SK-N-SH (cell line): ENCODE results near the gene PRDM5. TPM values are rescaled to one million over a fixed set of nuclear protein-coding genes. Genes with fewer than 3 reads are reported as not detected.

Experiments
- CTCF ChIA-PET: fragments of 300-600, 350-600 bp; formaldehyde crosslinking; extraction: SDS; loops from one replicate; lab custom pipeline; 2021; lab: Yijun Ruan, JAX
- POLR2A ChIA-PET: fragments of 350-600 bp; sonication (Branson Sonifier 250); formaldehyde crosslinking; extraction: SDS; loops from one replicate; lab custom pipeline; 2020; ENCODE audit warnings: antibody characterized with exemption, inconsistent platforms; lab: Yijun Ruan, JAX
- DNase-seq: peaks from one replicate; pipeline ENCODE4 v3.0.0; 2012
- H2AFZ ChIP-seq: fragments of 200-600 bp; sonication (generic); 2 replicates; pipeline ENCODE4 v1.8.1; 2016; ENCODE audit warnings: antibody characterized with exemption, mild to moderate bottlenecking, low read depth
- H3F3A ChIP-seq: fragments of 200-600 bp; sonication (generic); replicated peaks from 2 replicates; pipeline ENCODE3; 2016; ENCODE audit warnings: antibody characterized with exemption, mild to moderate bottlenecking; ENCODE audit not compliant: insufficient read depth
- H3K27ac ChIP-seq, 2 experiments: fragments of 200-500 bp in 1 of 2; fragments of 200-600 bp in 1 of 2; sonication (Bioruptor generic) in 1 of 2; sonication (generic), shearing (Covaris generic) in 1 of 2; 2 replicates each; pipeline versions ENCODE4 v1.5.1 to v1.6.1; 2014 to 2016; ENCODE audit warnings: low read depth in 2 of 2, inconsistent platforms in 1 of 2, low read length in 1 of 2, mild to moderate bottlenecking in 1 of 2, mixed read lengths in 1 of 2
- H3K27me3 ChIP-seq: fragments of 200-600 bp; sonication (generic), shearing (Covaris generic); 2 replicates; pipeline ENCODE4 v1.6.1; 2016; ENCODE audit warnings: mixed run types; ENCODE audit not compliant: insufficient read depth
- H3K36me3 ChIP-seq, 2 experiments: fragments of 200-500 bp in 1 of 2; fragments of 200-600 bp in 1 of 2; sonication (Bioruptor generic) in 1 of 2; sonication (generic) in 1 of 2; replicated peaks in 1 of 2; 2 replicates each; pipeline versions ENCODE3 to v1.5.1; 2014 to 2016; ENCODE audit warnings: low read length in 1 of 2, mild to moderate bottlenecking in 1 of 2; ENCODE audit not compliant: insufficient read depth in 2 of 2, control insufficient read depth in 1 of 2
- H3K4me1 ChIP-seq, 2 experiments: fragments of 200-500 bp in 1 of 2; fragments of 200-600 bp in 1 of 2; sonication (Bioruptor generic) in 1 of 2; sonication (generic), shearing (Covaris generic) in 1 of 2; 2 replicates each; pipeline versions ENCODE4 v1.5.1 to v1.6.1; 2014 to 2016; ENCODE audit warnings: low read depth in 1 of 2, low read length in 1 of 2, mixed run types in 1 of 2; ENCODE audit not compliant: insufficient read depth in 2 of 2, control insufficient read depth in 1 of 2
- H3K4me2 ChIP-seq: fragments of 200-600 bp; sonication (generic), shearing (Covaris generic); 2 replicates; pipeline ENCODE4 v1.6.1; 2017; ENCODE audit warnings: mixed run types
- H3K4me3 ChIP-seq, 2 experiments: fragments of 200-500 bp in 1 of 2; fragments of 200-600 bp in 1 of 2; sonication (Bioruptor generic) in 1 of 2; sonication (generic), shearing (Covaris generic) in 1 of 2; 2 replicates each; pipeline versions ENCODE4 v1.5.1 to v1.8.1; 2014 to 2016; ENCODE audit warnings: low read depth in 2 of 2, inconsistent platforms in 1 of 2, low read length in 1 of 2, mild to moderate bottlenecking in 1 of 2, mixed read lengths in 1 of 2, moderate library complexity in 1 of 2
- H3K79me2 ChIP-seq: fragments of 200-600 bp; sonication (generic); 2 replicates; pipeline ENCODE4 v1.8.1; 2017; ENCODE audit warnings: mild to moderate bottlenecking; ENCODE audit not compliant: insufficient read depth
- H3K9ac ChIP-seq: fragments of 200-600 bp; sonication (generic); 2 replicates; pipeline ENCODE4 v1.6.1; 2017; ENCODE audit warnings: mixed run types
- H3K9me2 ChIP-seq: fragments of 200-600 bp; sonication (generic); 2 replicates; pipeline ENCODE4 v1.6.1; 2017; ENCODE audit warnings: mixed run types
- H3K9me3 ChIP-seq: fragments of 200-600 bp; sonication (generic); 2 replicates; pipeline ENCODE4 v1.6.1; 2017; ENCODE audit warnings: mixed run types, mild to moderate bottlenecking, moderate library complexity
- H4K20me1 ChIP-seq: fragments of 200-600 bp; sonication (generic); 2 replicates; pipeline ENCODE4 v1.6.1; 2017; ENCODE audit warnings: mild to moderate bottlenecking, mixed run types; ENCODE audit not compliant: insufficient read depth
- FOSL2 ChIP-seq: IDR thresholded peaks from 2 replicates; pipeline ENCODE4 v1.4.0; 2012; ENCODE audit warnings: low read depth, mild to moderate bottlenecking, moderate library complexity, borderline replicate concordance
- FOXJ3 ChIP-seq: sonication (generic); formaldehyde crosslinking; IDR thresholded peaks from 2 replicates; pipeline ENCODE4 v1.5.1; 2020; ENCODE audit warnings: mild to moderate bottlenecking, missing genetic modification reagents
- FOXM1 ChIP-seq: IDR thresholded peaks from 2 replicates; pipeline ENCODE4 v1.4.0; 2012; ENCODE audit warnings: low read depth, mild to moderate bottlenecking
- GATA2 ChIP-seq: sonication (generic); formaldehyde crosslinking; IDR thresholded peaks from 2 replicates; pipeline ENCODE4 v1.5.0; 2020; ENCODE audit warnings: mild to moderate bottlenecking, missing genetic modification reagents
- NRF1 ChIP-seq: IDR thresholded peaks from 2 replicates; pipeline ENCODE4 v1.6.1; 2012; ENCODE audit warnings: low read depth, mild to moderate bottlenecking, low read length
- RCOR1 ChIP-seq: fragments of 150-350 bp; IDR thresholded peaks from 2 replicates; pipeline ENCODE4 v1.6.1; 2017; ENCODE audit warnings: antibody characterized with exemption, low read length
- REST ChIP-seq: IDR thresholded peaks from 2 replicates; pipeline ENCODE4 v1.6.1; 2012; ENCODE audit warnings: mild to moderate bottlenecking, low read depth, low read length, moderate library complexity
- RXRA ChIP-seq: IDR thresholded peaks from 2 replicates; pipeline ENCODE4 v1.4.0; 2012; ENCODE audit warnings: low read depth, mild to moderate bottlenecking, borderline replicate concordance
- TCF12 ChIP-seq: IDR thresholded peaks from 2 replicates; pipeline ENCODE4 v1.4.0; 2012
- WGBS: methylation state at CpG from one replicate; pipeline ENCODE4 v1.1.6; 2017; ENCODE audit warnings: low lambda C conversion rate; 5-methylcytosine and 5-hydroxymethylcytosine counted together
- polyA plus RNA-seq, 3 experiments: library from polyadenylated mRNA; depleted of rRNA; stranded (reverse); fragments of >200 nt; gene quantifications; 2 replicates each; pipeline ENCODE4 v1.2.3, GENCODE V29; 2012
- TF ChIP-seq, protein P1 (sequence below): fragments of 150-350 bp; IDR thresholded peaks from 2 replicates; pipeline ENCODE4 v1.6.1; 2016; ENCODE audit warnings: mild to moderate bottlenecking, low read depth, low read length
- TF ChIP-seq, protein P2 (sequence below): fragments of 200-600 bp; sonication (generic); IDR thresholded peaks from 2 replicates; pipeline ENCODE4 v1.6.1; 2017; ENCODE audit warnings: antibody characterized with exemption, mild to moderate bottlenecking, moderate library complexity

PRDM5 gene
- polyA plus RNA-seq, 1 of the 3 experiments (the other 2 are of a cell fraction), result 3.8 TPM

DNA sequence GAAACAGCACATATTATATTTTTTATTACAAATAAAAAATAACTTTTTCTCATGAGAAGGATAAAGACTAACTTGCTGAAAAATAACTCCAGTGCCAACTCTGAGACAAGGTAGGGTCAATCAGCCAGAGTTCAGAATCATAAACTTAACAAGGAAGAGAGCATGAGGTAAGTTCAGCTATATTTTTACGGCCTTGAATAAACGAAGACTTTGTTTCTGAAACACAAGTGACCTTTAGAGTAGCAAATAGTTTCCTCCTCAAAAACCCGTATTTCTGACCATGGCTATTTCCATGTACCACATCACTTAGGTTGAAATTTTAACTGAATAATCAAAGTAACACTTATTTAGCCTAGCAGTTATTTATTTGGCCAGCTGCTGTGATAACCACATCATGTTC, 45.5 kb downstream of the PRDM5 start (continued):
- TF ChIP-seq REST (no peak), FOXJ3 (no peak)

- CTCF ChIA-PET, result interaction anchor here (0.8 to 1.5 kb wide), 4 partner anchors 11 to 154 kb away, joined by 3 to 4 read pairs (median 3); no protein-coding TSS in a partner anchor
- Histone ChIP-seq H3K9me2 (no peaks in the 10 kb centered on the region), H3K4me3 (no peak overlapping the region), H3K27me3 (no peaks in the 10 kb centered on the region), H3K4me2 (no peak overlapping the region), H3K79me2 (no peaks in the 10 kb centered on the region), H2AFZ (no peak overlapping the region), H3K9ac (no peak overlapping the region), H4K20me1 (no peaks in the 10 kb centered on the region), H3K4me1 (peaks cover 0 to 5% of the 10 kb centered on the region in 2 experiments; a peak in 1 of 4 replicates), H3K9me3 (no peaks in the 10 kb centered on the region), H3F3A (no peaks in the 10 kb centered on the region), H3K27ac (no peak overlapping the region), H3K36me3 (no peaks in the 10 kb centered on the region)
- no peak for DNase-seq
- POLR2A ChIA-PET, result interaction anchor here (0.6 kb wide), 1 partner anchor 135 kb away, joined by 3 read pairs; no protein-coding TSS in a partner anchor
- TF ChIP-seq RCOR1 (no peak), FOSL2 (no peak), FOXM1 (no peak), NRF1 (no peak), FOXJ3 (no peak)
- TF ChIP-seq, protein P1, sequence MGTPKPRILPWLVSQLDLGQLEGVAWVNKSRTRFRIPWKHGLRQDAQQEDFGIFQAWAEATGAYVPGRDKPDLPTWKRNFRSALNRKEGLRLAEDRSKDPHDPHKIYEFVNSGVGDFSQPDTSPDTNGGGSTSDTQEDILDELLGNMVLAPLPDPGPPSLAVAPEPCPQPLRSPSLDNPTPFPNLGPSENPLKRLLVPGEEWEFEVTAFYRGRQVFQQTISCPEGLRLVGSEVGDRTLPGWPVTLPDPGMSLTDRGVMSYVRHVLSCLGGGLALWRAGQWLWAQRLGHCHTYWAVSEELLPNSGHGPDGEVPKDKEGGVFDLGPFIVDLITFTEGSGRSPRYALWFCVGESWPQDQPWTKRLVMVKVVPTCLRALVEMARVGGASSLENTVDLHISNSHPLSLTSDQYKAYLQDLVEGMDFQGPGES, result no peak
- 92% methylated on average over 3 of the region's 4 CpGs for WGBS
Observed at GRCh38 chr4:120874792-120875774, 47.4 kb downstream of the PRDM5 start.

DNA sequence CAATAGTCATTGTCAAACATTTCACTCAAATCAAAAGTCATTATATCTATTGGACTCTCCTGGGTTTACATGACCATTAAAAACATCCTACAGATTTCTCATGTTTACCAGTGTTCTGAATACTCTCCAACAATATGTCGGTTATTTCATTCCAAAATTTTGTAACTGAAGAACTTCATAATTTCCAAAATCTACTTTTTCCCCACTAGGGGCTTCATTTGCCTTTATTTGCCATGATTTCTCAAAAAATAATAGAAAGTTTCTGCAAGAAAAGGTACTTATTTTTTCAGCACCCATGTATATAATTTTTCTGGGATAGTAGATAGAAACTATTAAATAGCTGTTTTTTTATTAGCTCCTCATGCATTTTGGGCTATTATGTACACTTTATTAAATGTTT, 49.0 kb downstream of the PRDM5 start:
- no peak for DNase-seq
- TF ChIP-seq, protein P2, sequence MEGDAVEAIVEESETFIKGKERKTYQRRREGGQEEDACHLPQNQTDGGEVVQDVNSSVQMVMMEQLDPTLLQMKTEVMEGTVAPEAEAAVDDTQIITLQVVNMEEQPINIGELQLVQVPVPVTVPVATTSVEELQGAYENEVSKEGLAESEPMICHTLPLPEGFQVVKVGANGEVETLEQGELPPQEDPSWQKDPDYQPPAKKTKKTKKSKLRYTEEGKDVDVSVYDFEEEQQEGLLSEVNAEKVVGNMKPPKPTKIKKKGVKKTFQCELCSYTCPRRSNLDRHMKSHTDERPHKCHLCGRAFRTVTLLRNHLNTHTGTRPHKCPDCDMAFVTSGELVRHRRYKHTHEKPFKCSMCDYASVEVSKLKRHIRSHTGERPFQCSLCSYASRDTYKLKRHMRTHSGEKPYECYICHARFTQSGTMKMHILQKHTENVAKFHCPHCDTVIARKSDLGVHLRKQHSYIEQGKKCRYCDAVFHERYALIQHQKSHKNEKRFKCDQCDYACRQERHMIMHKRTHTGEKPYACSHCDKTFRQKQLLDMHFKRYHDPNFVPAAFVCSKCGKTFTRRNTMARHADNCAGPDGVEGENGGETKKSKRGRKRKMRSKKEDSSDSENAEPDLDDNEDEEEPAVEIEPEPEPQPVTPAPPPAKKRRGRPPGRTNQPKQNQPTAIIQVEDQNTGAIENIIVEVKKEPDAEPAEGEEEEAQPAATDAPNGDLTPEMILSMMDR, result peak; percentile 49
- TF ChIP-seq GATA2 (CRISPR knock-in tag) (no peak), RCOR1 (no peak), RXRA (no peak), TCF12 (no peak)
- CTCF ChIA-PET, result interaction anchor here (0.6 to 1.5 kb wide), 3 partner anchors 10 to 46 kb away, joined by 3 read pairs; no protein-coding TSS in a partner anchor

More for the DNA sequence above, 49.0 kb downstream of the PRDM5 start:
- Histone ChIP-seq H3K36me3 (no peaks in the 10 kb centered on the region), H3K27me3 (no peaks in the 10 kb centered on the region), H3K4me3 (no peak overlapping the region), H3K9me3 (no peaks in the 10 kb centered on the region), H3K4me2 (no peak overlapping the region), H2AFZ (no peak overlapping the region), H3K27ac (no peak overlapping the region), H3K9ac (no peak overlapping the region), H3K9me2 (no peaks in the 10 kb centered on the region), H4K20me1 (no peaks in the 10 kb centered on the region), H3F3A (no peaks in the 10 kb centered on the region), H3K4me1 (peaks cover 0 to 5% of the 10 kb centered on the region in 2 experiments; a peak in 1 of 4 replicates), H3K79me2 (no peaks in the 10 kb centered on the region)
- 100% methylated on average over 1 of the region's 1 CpG for WGBS
- POLR2A ChIA-PET, result no interaction called here
